ENCODE data around the gene SCMH1.

GRCh38 chr1:41280202-41281032, 38.3 kb upstream of the SCMH1 start:
- TF ChIP-seq, protein P1, sequence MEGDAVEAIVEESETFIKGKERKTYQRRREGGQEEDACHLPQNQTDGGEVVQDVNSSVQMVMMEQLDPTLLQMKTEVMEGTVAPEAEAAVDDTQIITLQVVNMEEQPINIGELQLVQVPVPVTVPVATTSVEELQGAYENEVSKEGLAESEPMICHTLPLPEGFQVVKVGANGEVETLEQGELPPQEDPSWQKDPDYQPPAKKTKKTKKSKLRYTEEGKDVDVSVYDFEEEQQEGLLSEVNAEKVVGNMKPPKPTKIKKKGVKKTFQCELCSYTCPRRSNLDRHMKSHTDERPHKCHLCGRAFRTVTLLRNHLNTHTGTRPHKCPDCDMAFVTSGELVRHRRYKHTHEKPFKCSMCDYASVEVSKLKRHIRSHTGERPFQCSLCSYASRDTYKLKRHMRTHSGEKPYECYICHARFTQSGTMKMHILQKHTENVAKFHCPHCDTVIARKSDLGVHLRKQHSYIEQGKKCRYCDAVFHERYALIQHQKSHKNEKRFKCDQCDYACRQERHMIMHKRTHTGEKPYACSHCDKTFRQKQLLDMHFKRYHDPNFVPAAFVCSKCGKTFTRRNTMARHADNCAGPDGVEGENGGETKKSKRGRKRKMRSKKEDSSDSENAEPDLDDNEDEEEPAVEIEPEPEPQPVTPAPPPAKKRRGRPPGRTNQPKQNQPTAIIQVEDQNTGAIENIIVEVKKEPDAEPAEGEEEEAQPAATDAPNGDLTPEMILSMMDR (IDR thresholded peaks at IDR 0.05; ENCODE audit: low read depth, low read length, poor library complexity, severe bottlenecking): no peak
- no peak for TF ChIP-seq EZH2phosphoT487 (IDR thresholded peaks at IDR 0.05; ENCODE audit: borderline replicate concordance, low read length)
